Measurements from ENCODE around the gene NIPAL3. TPM values are rescaled to one million over a fixed set of nuclear protein-coding genes. Genes with fewer than 3 reads are reported as not detected.

The NIPAL3 gene
- total RNA-seq, 1 experiment from 2014 or later = 16.6 TPM

DNA sequence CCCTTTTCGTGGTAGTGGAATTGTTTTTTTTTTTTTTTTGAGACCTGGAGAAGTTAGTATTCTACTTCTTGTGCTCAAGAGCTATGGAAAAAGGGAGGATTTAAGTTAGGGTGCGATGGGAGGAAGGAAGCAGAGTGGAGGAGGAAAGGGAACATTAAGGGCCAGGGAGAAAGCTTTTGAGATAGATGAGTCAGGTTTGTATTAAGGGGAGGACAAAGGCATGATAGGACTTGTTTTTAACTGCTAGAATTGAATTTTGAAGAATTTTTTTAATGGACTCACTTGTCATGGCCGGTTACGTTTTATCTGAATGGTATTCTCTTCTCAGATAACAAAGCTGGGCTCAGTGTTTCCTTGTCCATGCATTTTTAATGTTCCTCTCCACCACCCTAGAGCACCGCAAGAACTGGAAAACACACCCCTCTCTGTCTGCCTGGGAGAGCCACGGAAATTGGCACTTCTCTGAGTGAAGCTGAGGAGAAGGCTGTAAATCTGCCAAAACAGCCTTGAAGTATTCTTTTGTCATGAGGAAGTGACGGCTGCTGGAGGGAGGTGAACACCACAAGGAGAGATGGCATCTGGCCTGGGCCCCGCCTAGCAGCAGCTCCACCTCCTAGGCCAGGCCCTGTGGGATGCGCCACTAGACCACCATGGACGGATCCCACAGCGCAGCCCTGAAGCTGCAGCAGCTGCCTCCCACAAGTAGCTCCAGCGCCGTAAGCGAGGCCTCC, 3.5 kb downstream of the NIPAL3 start:
- 0 out of 4 replicates have a peak, but pooled peaks cover 0 to 2% of the 10 kb centered on the region in 2 experiments for H3K36me3 ChIP-seq (ENCODE audit: control insufficient read depth in 1 of 2, insufficient read depth in 2 of 2, low read length in 2 of 2)
- 0 out of 2 replicates have a peak overlapping the region, but pooled peaks have one; percentile 2 for H3K9ac ChIP-seq (ENCODE audit: low read length)
- H2AFZ ChIP-seq (ENCODE audit: low read depth, low read length, poor library complexity, severe bottlenecking) = no peak overlapping the region
- DNase-seq (ENCODE audit: low read depth, low spot score) (no peak), ATAC-seq (no peak)
- ChIA-PET POLR2A (no interaction called here), CTCF (interaction anchor here (0.7 to 1.2 kb wide), 3 partner anchors 14 to 220 kb away, joined by 3 to 4 read pairs (median 3); no protein-coding TSS in a partner anchor), RAD21 (ENCODE audit: low non-redundant PET in 1 of 2, low total read pairs in 2 of 2, uncharacterized antibody in 2 of 2, unreplicated experiment in 2 of 2) (no interaction called here)
- H3K4me1 ChIP-seq (ENCODE audit: control insufficient read depth in 1 of 2, insufficient read depth in 2 of 2, low read length in 2 of 2) = peaks cover 28 to 48% of the 10 kb centered on the region in 2 experiments
- peak overlapping the region; percentile 15; the same call in 1 of the 2 replicates for H3K4me2 ChIP-seq (ENCODE audit: low read length)
- no peaks in the 10 kb centered on the region for H3K9me3 ChIP-seq (ENCODE audit: control insufficient read depth in 1 of 2, insufficient read depth in 1 of 2, low read depth in 1 of 2, low read length in 2 of 2)
- no peaks in the 10 kb centered on the region for H3K27me3 ChIP-seq (ENCODE audit: insufficient read depth, low read length)
- no peak overlapping the region for H3K4me3 ChIP-seq (replicated peaks in 1 of 2; ENCODE audit: low read depth in 1 of 2, low read length in 2 of 2)
- BruUV-seq (replicated peaks) = no TSS peak
- peak overlapping the region; percentile 39; the same call in 1 of the 2 replicates for H3K27ac ChIP-seq (ENCODE audit: low read depth, low read length)
- TF ChIP-seq SP1 (IDR thresholded peaks at IDR 0.05; ENCODE audit: low read depth) (0 out of 2 replicates have a peak, but pooled peaks have one; percentile 22), EGR1 (IDR thresholded peaks at IDR 0.05; ENCODE audit: low read depth) (no peak)
- no peaks in the 10 kb centered on the region for H3K9me2 ChIP-seq (ENCODE audit: insufficient read depth)
- intact Hi-C loops (cut with micrococcal nuclease) = loop anchor here (10.0 kb wide), 1 partner anchor 106 kb away; no protein-coding TSS in a partner anchor
- H4K20me1 ChIP-seq (ENCODE audit: insufficient read depth) = no peaks in the 10 kb centered on the region
- no peaks in the 10 kb centered on the region for H3K79me2 ChIP-seq (ENCODE audit: insufficient read depth, low read length)

GRCh38 chr1:24420547-24420946, 4.9 kb downstream of the NIPAL3 start:
- intact Hi-C loops (cut with micrococcal nuclease) = no loop called here
- Histone ChIP-seq H3K27ac (ENCODE audit: low read depth, low read length) (no peak overlapping the region), H2AFZ (ENCODE audit: low read depth, low read length, poor library complexity, severe bottlenecking) (no peak overlapping the region), H3K9ac (ENCODE audit: low read length) (no peak overlapping the region), H3K36me3 (ENCODE audit: control insufficient read depth in 1 of 2, insufficient read depth in 2 of 2, low read length in 2 of 2) (0 out of 4 replicates have a peak, but pooled peaks cover 0 to 2% of the 10 kb centered on the region in 2 experiments), H3K27me3 (ENCODE audit: insufficient read depth, low read length) (no peaks in the 10 kb centered on the region), H3K9me2 (ENCODE audit: insufficient read depth) (no peaks in the 10 kb centered on the region), H3K4me2 (ENCODE audit: low read length) (no peak overlapping the region), H4K20me1 (ENCODE audit: insufficient read depth) (no peaks in the 10 kb centered on the region), H3K4me3 (replicated peaks in 1 of 2; ENCODE audit: low read depth in 1 of 2, low read length in 2 of 2) (no peak overlapping the region), H3K4me1 (ENCODE audit: control insufficient read depth in 1 of 2, insufficient read depth in 2 of 2, low read length in 2 of 2) (peaks cover 22 to 39% of the 10 kb centered on the region in 2 experiments), H3K79me2 (ENCODE audit: insufficient read depth, low read length) (no peaks in the 10 kb centered on the region), H3K9me3 (ENCODE audit: control insufficient read depth in 1 of 2, insufficient read depth in 1 of 2, low read depth in 1 of 2, low read length in 2 of 2) (no peaks in the 10 kb centered on the region)
- no peak for ATAC-seq
- no peak for DNase-seq (ENCODE audit: low read depth, low spot score)
- TF ChIP-seq SP1 (IDR thresholded peaks at IDR 0.05; ENCODE audit: low read depth) = no peak
- TF ChIP-seq SRF (IDR thresholded peaks at IDR 0.05; ENCODE audit: low read depth) = no peak
- CTCF ChIA-PET = no interaction called here
- POLR2A ChIA-PET = no interaction called here
- BruUV-seq (replicated peaks) = no TSS peak
- RAD21 ChIA-PET (ENCODE audit: low non-redundant PET in 1 of 2, low total read pairs in 2 of 2, uncharacterized antibody in 2 of 2, unreplicated experiment in 2 of 2) = no interaction called here

Measured in HCT116 (cell line).